CD14-positive monocyte (primary cell): ENCODE data around the gene MINK1. TPM values are rescaled to one million over a fixed set of nuclear protein-coding genes. Genes with fewer than 3 reads are reported as not detected.

Experiments used
- DNase-seq, 3 donors: peaks; one replicate each; pipeline ENCODE4 v3.0.0-alpha.2; 2011 to 2022
- H2AFZ ChIP-seq: 2 replicates; pipeline ENCODE4 v1.6.0; 2012; ENCODE audit warnings: mild to moderate bottlenecking, low read depth, low read length, inconsistent platforms; ENCODE audit not compliant: insufficient read depth, poor library complexity, severe bottlenecking
- H3K27ac ChIP-seq, 2 donors: 1 replicate in 1 of 2; 2 replicates in 1 of 2; pipeline ENCODE4 v1.5.1; 2012 to 2013; ENCODE audit warnings: low read length in 2 of 2, control low read depth in 1 of 2, inconsistent platforms in 1 of 2, low read depth in 1 of 2, mild to moderate bottlenecking in 1 of 2
- H3K27me3 ChIP-seq, 2 donors: one replicate each; pipeline versions ENCODE4 v1.6.0 to v1.6.1; 2011 to 2013; ENCODE audit warnings: low read length in 2 of 2; ENCODE audit not compliant: control insufficient read depth in 2 of 2, insufficient read depth in 2 of 2
- H3K36me3 ChIP-seq, 2 donors: replicated peaks in 1 of 2; 1 replicate in 1 of 2; 2 replicates in 1 of 2; pipeline versions ENCODE4 v1.5.1 to v1.6.1; 2012 to 2013; ENCODE audit warnings: low read length in 2 of 2, control low read depth in 1 of 2, inconsistent platforms in 1 of 2, mild to moderate bottlenecking in 1 of 2; ENCODE audit not compliant: insufficient read depth in 2 of 2, control insufficient read depth in 1 of 2
- H3K4me1 ChIP-seq, 2 donors: 1 replicate in 1 of 2; 2 replicates in 1 of 2; pipeline versions ENCODE4 v1.5.1 to v1.6.1; 2012 to 2013; ENCODE audit warnings: low read length in 2 of 2, control low read depth in 1 of 2, inconsistent platforms in 1 of 2, mild to moderate bottlenecking in 1 of 2, moderate library complexity in 1 of 2; ENCODE audit not compliant: insufficient read depth in 2 of 2, control insufficient read depth in 1 of 2
- H3K4me2 ChIP-seq: replicated peaks from 2 replicates; pipeline ENCODE3; 2012; ENCODE audit warnings: low read length, moderate library complexity, mild to moderate bottlenecking; ENCODE audit not compliant: poor library complexity, severe bottlenecking; ENCODE audit errors: extremely low read depth
- H3K4me3 ChIP-seq, 3 experiments: fragments of 200-600 bp in 1 of 3; sonication (generic) in 1 of 3; replicated peaks in 1 of 3; 1 replicate in 2 of 3; 2 replicates in 1 of 3; pipeline ENCODE4 v1.5.1; 2011 to 2013; ENCODE audit warnings: low read length in 3 of 3, mild to moderate bottlenecking in 3 of 3, control low read depth in 2 of 3, low read depth in 2 of 3, inconsistent platforms in 1 of 3, moderate library complexity in 1 of 3
- H3K79me2 ChIP-seq: 2 replicates; pipeline ENCODE4 v1.6.0; 2012; ENCODE audit warnings: mild to moderate bottlenecking, control low read depth, inconsistent platforms, low read length, moderate library complexity; ENCODE audit not compliant: insufficient read depth
- H3K9ac ChIP-seq: 2 replicates; pipeline ENCODE4 v1.6.0; 2017; ENCODE audit warnings: low read length, mild to moderate bottlenecking; ENCODE audit not compliant: insufficient read depth, poor library complexity, severe bottlenecking
- H3K9me3 ChIP-seq, 2 donors: replicated peaks in 1 of 2; 1 replicate in 1 of 2; 2 replicates in 1 of 2; pipeline versions ENCODE4 v1.5.1 to v1.6.1; 2012 to 2013; ENCODE audit warnings: low read length in 2 of 2, control low read depth in 1 of 2; ENCODE audit not compliant: control insufficient read depth in 1 of 2, insufficient read depth in 1 of 2
- H4K20me1 ChIP-seq: 2 replicates; pipeline ENCODE4 v1.6.0; 2012; ENCODE audit warnings: mild to moderate bottlenecking, low read length, control low read depth, moderate library complexity; ENCODE audit not compliant: insufficient read depth
- H3K27ac Mint-ChIP-seq, 7 donors: one replicate each; pipeline ENCODE4 v1.8.0; 2020; ENCODE audit warnings: mild to moderate bottlenecking in 7 of 7, mixed read lengths in 7 of 7, moderate library complexity in 6 of 7, inconsistent platforms in 2 of 7
- H3K27me3 Mint-ChIP-seq, 3 donors: one replicate each; pipeline ENCODE4 v1.8.0; 2021 to 2022; ENCODE audit warnings: low read depth in 3 of 3, mild to moderate bottlenecking in 3 of 3, mixed read lengths in 3 of 3, moderate library complexity in 3 of 3, inconsistent platforms in 1 of 3
- H3K36me3 Mint-ChIP-seq, 2 donors: one replicate each; pipeline ENCODE4 v1.8.0; 2020; ENCODE audit warnings: mixed read lengths in 2 of 2, inconsistent platforms in 1 of 2, mild to moderate bottlenecking in 1 of 2
- H3K4me1 Mint-ChIP-seq: one replicate; pipeline ENCODE4 v1.8.0; 2020; ENCODE audit warnings: mild to moderate bottlenecking, mixed read lengths
- H3K4me3 Mint-ChIP-seq, 2 donors: one replicate each; pipeline ENCODE4 v1.8.0; 2020; ENCODE audit warnings: mild to moderate bottlenecking in 2 of 2, mixed read lengths in 2 of 2, moderate library complexity in 1 of 2
- H3K9me3 Mint-ChIP-seq, 7 donors: one replicate each; pipeline ENCODE4 v1.8.0; 2020 to 2022; ENCODE audit warnings: mixed read lengths in 7 of 7, mild to moderate bottlenecking in 6 of 7, moderate library complexity in 6 of 7, inconsistent platforms in 2 of 7
- WGBS: methylation state at CpG from one replicate; pipeline ENCODE4 v1.1.5; 2013; ENCODE audit warnings: missing lambda C conversion rate; ENCODE audit not compliant: insufficient coverage; 5-methylcytosine and 5-hydroxymethylcytosine counted together
- intact Hi-C, 2 donors: fragments of 100-400 bp; cut with micrococcal nuclease; formaldehyde crosslinking; loops; one replicate each; pipeline versions ENCODE4 v1.15.0 to v1.15.1; 2023
- polyA plus RNA-seq, 3 donors: library from polyadenylated mRNA; depleted of rRNA in 1 of 3; unstranded in 2 of 3; stranded (reverse) in 1 of 3; fragments of 300-500 nt in 2 of 3; fragments of >200 nt in 1 of 3; fragmentation: Illumina TruSeq in 2 of 3; gene quantifications; 1 replicate in 2 of 3; 2 replicates in 1 of 3; pipeline ENCODE4 v1.2.3, GENCODE V29; 2012 to 2021
- TF ChIP-seq, protein P1 (sequence below): fragments of 200-600 bp; IDR thresholded peaks from one replicate; pipeline ENCODE4 v1.8.0; 2022; ENCODE audit warnings: antibody characterized with exemption, mild to moderate bottlenecking

Gene MINK1
- polyA plus RNA-seq, 3 donors: 3.2 to 159 (median 7.2) TPM

DNA sequence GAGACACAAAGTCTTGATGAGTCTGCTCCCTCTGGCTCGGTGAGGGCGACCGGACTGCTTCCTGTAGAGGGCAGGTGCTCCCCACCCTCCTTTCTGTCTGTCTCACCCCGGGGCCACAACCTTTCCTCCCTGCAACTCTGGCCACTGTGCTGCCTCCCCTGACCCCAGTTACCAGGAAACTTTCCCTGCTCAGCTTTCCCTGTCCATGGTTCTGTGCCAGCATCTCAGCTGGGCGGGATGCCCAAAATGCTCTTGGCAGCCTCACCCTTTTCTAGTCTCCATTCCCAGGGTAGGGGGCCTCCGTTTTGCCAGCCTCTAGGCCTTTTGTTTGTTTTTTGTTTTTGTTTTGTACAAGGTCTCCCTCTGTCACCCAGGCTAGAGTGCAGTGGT is 24.8 kb upstream of the MINK1 start:
- 71% methylated on average over 4 of the region's 6 CpGs for WGBS
- Mint-ChIP-seq H3K9me3 (peaks cover 0 to 4% (median 2%) of the 10 kb centered on the region in 7 donors), H3K4me3 (peak overlapping the region; percentile 86 to 90), H3K27me3 (peaks cover 33 to 44% (median 44%) of the 10 kb centered on the region in 3 donors), H3K4me1 (peaks cover 24% of the 10 kb centered on the region), H3K27ac (peak overlapping the region in 3 of 7 donors; percentile 26 to 59 (median 46)), H3K36me3 (peaks cover 41 to 42% of the 10 kb centered on the region in 2 donors)
- Histone ChIP-seq H3K9ac (peak overlapping the region; percentile 80), H3K27ac (no peak overlapping the region), H3K4me2 (peak overlapping the region; percentile 83), H2AFZ (no peak overlapping the region), H3K79me2 (no peaks in the 10 kb centered on the region), H3K4me3 (peak overlapping the region in 1 of 3 experiments; percentile 81), H3K27me3 (peaks cover 3 to 28% of the 10 kb centered on the region in 2 donors), H3K4me1 (peaks cover 10 to 11% of the 10 kb centered on the region in 2 donors), H3K36me3 (peaks cover 16 to 32% of the 10 kb centered on the region in 2 donors), H3K9me3 (no peaks in the 10 kb centered on the region), H4K20me1 (peaks cover 10% of the 10 kb centered on the region)
- intact Hi-C loops: loop anchor here (5.0 kb wide), 2 partner anchors 74 to 189 kb away; partner anchors contain the start of genes INCA1 (in 1 of the 2) and KIF1C (in 1 of the 2)
- DNase-seq: no peak
- TF ChIP-seq, protein P1, sequence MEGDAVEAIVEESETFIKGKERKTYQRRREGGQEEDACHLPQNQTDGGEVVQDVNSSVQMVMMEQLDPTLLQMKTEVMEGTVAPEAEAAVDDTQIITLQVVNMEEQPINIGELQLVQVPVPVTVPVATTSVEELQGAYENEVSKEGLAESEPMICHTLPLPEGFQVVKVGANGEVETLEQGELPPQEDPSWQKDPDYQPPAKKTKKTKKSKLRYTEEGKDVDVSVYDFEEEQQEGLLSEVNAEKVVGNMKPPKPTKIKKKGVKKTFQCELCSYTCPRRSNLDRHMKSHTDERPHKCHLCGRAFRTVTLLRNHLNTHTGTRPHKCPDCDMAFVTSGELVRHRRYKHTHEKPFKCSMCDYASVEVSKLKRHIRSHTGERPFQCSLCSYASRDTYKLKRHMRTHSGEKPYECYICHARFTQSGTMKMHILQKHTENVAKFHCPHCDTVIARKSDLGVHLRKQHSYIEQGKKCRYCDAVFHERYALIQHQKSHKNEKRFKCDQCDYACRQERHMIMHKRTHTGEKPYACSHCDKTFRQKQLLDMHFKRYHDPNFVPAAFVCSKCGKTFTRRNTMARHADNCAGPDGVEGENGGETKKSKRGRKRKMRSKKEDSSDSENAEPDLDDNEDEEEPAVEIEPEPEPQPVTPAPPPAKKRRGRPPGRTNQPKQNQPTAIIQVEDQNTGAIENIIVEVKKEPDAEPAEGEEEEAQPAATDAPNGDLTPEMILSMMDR: no peak

GRCh38 chr17:4810696-4811290 is 22.3 kb upstream of the MINK1 start:
- peaks cover 21 to 29% (median 28%) of the 10 kb centered on the region in 3 donors for H3K27me3 Mint-ChIP-seq
- peak overlapping the region in 1 of 7 donors; percentile 2 for H3K27ac Mint-ChIP-seq
- 55% methylated on average over 13 of the region's 13 CpGs for WGBS
- no peak overlapping the region for H3K9ac ChIP-seq
- H3K79me2 ChIP-seq: no peaks in the 10 kb centered on the region
- no peak overlapping the region for H3K27ac ChIP-seq
- no peak overlapping the region for H3K4me2 ChIP-seq
- peaks cover 19% of the 10 kb centered on the region for H4K20me1 ChIP-seq
- peaks cover 23 to 50% of the 10 kb centered on the region in 2 donors for H3K36me3 ChIP-seq
- peaks cover 10 to 11% of the 10 kb centered on the region in 2 donors for H3K4me1 ChIP-seq
- H3K36me3 Mint-ChIP-seq: peaks cover 59 to 60% of the 10 kb centered on the region in 2 donors
- no peaks in the 10 kb centered on the region for H3K9me3 ChIP-seq
- intact Hi-C loops: loop anchor here in 1 of 2 donors (10.0 kb wide), 1 partner anchor 74 kb away; no protein-coding TSS in a partner anchor
- H3K27me3 ChIP-seq: peaks cover 3 to 21% of the 10 kb centered on the region in 2 donors
- no peak overlapping the region for H2AFZ ChIP-seq
- peaks cover 0 to 4% (median 0%) of the 10 kb centered on the region in 7 donors for H3K9me3 Mint-ChIP-seq
- no peak for DNase-seq
- TF ChIP-seq, protein P1: no peak
- peaks cover 24% of the 10 kb centered on the region for H3K4me1 Mint-ChIP-seq
- H3K4me3 Mint-ChIP-seq: no peak overlapping the region
- no peak overlapping the region for H3K4me3 ChIP-seq
